Subcutaneous abdominal adipose tissue (tissue), 5 donors: ENCODE measurements around the gene CHD6.

Experiments used
- H3K27ac ChIP-seq: one replicate; pipeline ENCODE4 v1.7.0; 2013; ENCODE audit warnings: low read depth, mild to moderate bottlenecking, inconsistent platforms, low read length, moderate library complexity
- H3K27me3 ChIP-seq, 5 donors: one replicate each; pipeline ENCODE4 v1.7.0; 2013; ENCODE audit warnings: low read length in 5 of 5, inconsistent platforms in 1 of 5; ENCODE audit not compliant: control insufficient read depth in 5 of 5, insufficient read depth in 4 of 5
- H3K36me3 ChIP-seq, 5 donors: one replicate each; pipeline ENCODE4 v1.7.0; 2013; ENCODE audit warnings: low read length in 5 of 5; ENCODE audit not compliant: control insufficient read depth in 5 of 5, insufficient read depth in 5 of 5
- H3K4me1 ChIP-seq, 5 donors: one replicate each; pipeline ENCODE4 v1.7.0; 2013; ENCODE audit warnings: low read length in 5 of 5, mild to moderate bottlenecking in 3 of 5, moderate library complexity in 1 of 5; ENCODE audit not compliant: control insufficient read depth in 5 of 5, insufficient read depth in 5 of 5
- H3K4me3 ChIP-seq, 5 donors: one replicate each; pipeline ENCODE4 v1.7.0; 2013; ENCODE audit warnings: low read length in 5 of 5, low read depth in 1 of 5
- H3K9ac ChIP-seq, 5 donors: one replicate each; pipeline ENCODE4 v1.7.0; 2013; ENCODE audit warnings: low read length in 5 of 5, mild to moderate bottlenecking in 4 of 5, moderate library complexity in 3 of 5
- H3K9me3 ChIP-seq, 5 donors: one replicate each; pipeline ENCODE4 v1.7.0; 2013; ENCODE audit warnings: low read length in 5 of 5; ENCODE audit not compliant: control insufficient read depth in 5 of 5
- donor health status: healthy.
- donor health status: healthy.
- donor health status: healthy.
- donor health status: healthy.
- donor health status: healthy.

CHD6 gene

GRCh38 chr20:41355598-41356203, 262.5 kb downstream of the CHD6 start:
- Histone ChIP-seq H3K27ac (no peak overlapping the region), H3K36me3 (peaks cover 0 to 76% (median 68%) of the 10 kb centered on the region in 5 donors), H3K9me3 (no peaks in the 10 kb centered on the region), H3K4me1 (no peaks in the 10 kb centered on the region), H3K27me3 (no peaks in the 10 kb centered on the region), H3K4me3 (no peak overlapping the region), H3K9ac (no peak overlapping the region)

GRCh38 chr20:41355192-41355591, 263.0 kb downstream of the CHD6 start:
- no peaks in the 10 kb centered on the region for H3K9me3 ChIP-seq
- H3K27ac ChIP-seq = no peak overlapping the region
- no peaks in the 10 kb centered on the region for H3K4me1 ChIP-seq
- H3K4me3 ChIP-seq = no peak overlapping the region
- no peak overlapping the region for H3K9ac ChIP-seq
- no peaks in the 10 kb centered on the region for H3K27me3 ChIP-seq
- H3K36me3 ChIP-seq = peaks cover 0 to 81% (median 71%) of the 10 kb centered on the region in 5 donors

- H3K36me3 ChIP-seq = peaks cover 0 to 87% (median 78%) of the 10 kb centered on the region in 5 donors
Measured at GRCh38 chr20:41353530-41353929, 264.6 kb downstream of the CHD6 start.

GRCh38 chr20:41352666-41353065, 265.5 kb downstream of the CHD6 start:
- Histone ChIP-seq H3K4me3 (no peak overlapping the region), H3K4me1 (no peaks in the 10 kb centered on the region), H3K9ac (no peak overlapping the region), H3K27me3 (no peaks in the 10 kb centered on the region), H3K9me3 (no peaks in the 10 kb centered on the region), H3K36me3 (peaks cover 0 to 85% (median 78%) of the 10 kb centered on the region in 5 donors), H3K27ac (no peak overlapping the region)

More at GRCh38 chr20:41353530-41353929, 264.6 kb downstream of the CHD6 start:
- no peaks in the 10 kb centered on the region for H3K4me1 ChIP-seq
- H3K9ac ChIP-seq = no peak overlapping the region
- H3K4me3 ChIP-seq = no peak overlapping the region
- no peak overlapping the region for H3K27ac ChIP-seq
- no peaks in the 10 kb centered on the region for H3K9me3 ChIP-seq
- no peaks in the 10 kb centered on the region for H3K27me3 ChIP-seq

GRCh38 chr20:41352106-41352505, 266.1 kb downstream of the CHD6 start:
- H3K4me3 ChIP-seq = no peak overlapping the region
- H3K27ac ChIP-seq = no peak overlapping the region
- no peaks in the 10 kb centered on the region for H3K27me3 ChIP-seq
- no peaks in the 10 kb centered on the region for H3K4me1 ChIP-seq
- H3K36me3 ChIP-seq = peaks cover 0 to 84% (median 78%) of the 10 kb centered on the region in 5 donors
- H3K9me3 ChIP-seq = no peaks in the 10 kb centered on the region
- no peak overlapping the region for H3K9ac ChIP-seq
